ENCODE measurements around the gene ELAPOR1. TPM values are rescaled to one million over a fixed set of nuclear protein-coding genes. Genes with fewer than 3 reads are reported as not detected.

Gene ELAPOR1
- total and polyA plus RNA-seq, 8 donors = 25.5 to 185 (median 69.2) TPM

DNA sequence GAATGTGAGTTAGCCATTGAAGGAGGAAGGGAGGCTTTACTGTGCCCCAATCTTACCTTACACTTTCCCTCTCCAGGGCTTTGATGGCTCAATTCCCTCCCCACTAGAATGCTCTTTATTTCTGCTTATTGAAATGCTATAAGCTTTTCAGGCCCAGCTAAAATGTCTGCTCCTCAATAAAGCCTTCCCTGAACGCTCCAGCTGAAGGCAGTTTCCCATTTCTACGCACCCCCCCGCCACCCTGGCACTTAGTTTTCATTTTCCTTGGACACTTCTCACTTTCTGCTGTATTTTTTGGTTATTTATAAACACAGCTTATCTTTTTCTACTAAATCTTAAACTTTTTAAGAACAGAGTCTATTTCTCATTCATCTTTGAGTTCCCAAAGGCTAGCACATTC is 30.4 kb upstream of the ELAPOR1 start:
- H3K9me3 ChIP-seq = no peaks in the 10 kb centered on the region
- intact Hi-C loops (cut with DNase I; ENCODE audit: low total_unique reads) = no loop called here
- H3K27me3 ChIP-seq = no peaks in the 10 kb centered on the region
- TF ChIP-seq, protein P1, sequence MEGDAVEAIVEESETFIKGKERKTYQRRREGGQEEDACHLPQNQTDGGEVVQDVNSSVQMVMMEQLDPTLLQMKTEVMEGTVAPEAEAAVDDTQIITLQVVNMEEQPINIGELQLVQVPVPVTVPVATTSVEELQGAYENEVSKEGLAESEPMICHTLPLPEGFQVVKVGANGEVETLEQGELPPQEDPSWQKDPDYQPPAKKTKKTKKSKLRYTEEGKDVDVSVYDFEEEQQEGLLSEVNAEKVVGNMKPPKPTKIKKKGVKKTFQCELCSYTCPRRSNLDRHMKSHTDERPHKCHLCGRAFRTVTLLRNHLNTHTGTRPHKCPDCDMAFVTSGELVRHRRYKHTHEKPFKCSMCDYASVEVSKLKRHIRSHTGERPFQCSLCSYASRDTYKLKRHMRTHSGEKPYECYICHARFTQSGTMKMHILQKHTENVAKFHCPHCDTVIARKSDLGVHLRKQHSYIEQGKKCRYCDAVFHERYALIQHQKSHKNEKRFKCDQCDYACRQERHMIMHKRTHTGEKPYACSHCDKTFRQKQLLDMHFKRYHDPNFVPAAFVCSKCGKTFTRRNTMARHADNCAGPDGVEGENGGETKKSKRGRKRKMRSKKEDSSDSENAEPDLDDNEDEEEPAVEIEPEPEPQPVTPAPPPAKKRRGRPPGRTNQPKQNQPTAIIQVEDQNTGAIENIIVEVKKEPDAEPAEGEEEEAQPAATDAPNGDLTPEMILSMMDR (IDR thresholded peaks at IDR 0.05) = no peak
- TF ChIP-seq POLR2A (IDR thresholded peaks at IDR 0.05) = no peak
- TF ChIP-seq EP300 (IDR thresholded peaks at IDR 0.05) = no peak
- H3K27ac ChIP-seq = no peak overlapping the region
- 84 to 96% (median 90%) methylated on average over 3 of the region's 3 CpGs for WGBS, 5 donors
- H3K36me3 ChIP-seq = no peaks in the 10 kb centered on the region
- DNase-seq = no peak
- no peaks in the 10 kb centered on the region for H3K4me1 ChIP-seq
- no peak overlapping the region for H3K4me3 ChIP-seq

DNA sequence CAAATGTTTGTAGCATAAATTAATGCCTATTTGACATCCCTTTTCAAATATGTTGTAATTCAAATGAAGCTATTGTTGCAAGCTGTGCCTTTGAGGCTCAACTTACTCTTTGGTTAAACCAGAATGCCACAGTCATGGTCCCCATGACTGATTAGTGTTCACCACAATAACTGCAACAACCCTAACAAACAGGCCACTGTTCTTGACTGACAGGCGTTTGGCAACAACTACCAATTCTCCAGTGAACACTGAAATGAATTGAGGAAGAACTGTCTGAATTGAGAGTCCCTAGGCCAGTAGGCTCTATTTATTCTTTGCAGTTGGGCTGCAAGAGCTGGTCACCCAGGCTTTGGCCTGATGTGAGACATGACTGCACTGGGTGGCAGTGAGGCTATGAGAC is 30.0 kb upstream of the ELAPOR1 start:
- Histone ChIP-seq H3K4me1 (peaks cover 0 to 2% (median under 1%) of the 10 kb centered on the region in 4 donors), H3K27me3 (no peaks in the 10 kb centered on the region), H3K27ac (no peak overlapping the region), H3K4me3 (no peak overlapping the region), H3K36me3 (no peaks in the 10 kb centered on the region), H3K9me3 (no peaks in the 10 kb centered on the region)
- TF ChIP-seq EP300 (IDR thresholded peaks at IDR 0.05) = no peak
- TF ChIP-seq POLR2AphosphoS5 (IDR thresholded peaks at IDR 0.05) = no peak
- TF ChIP-seq POLR2A (IDR thresholded peaks at IDR 0.05) = no peak
- TF ChIP-seq, protein P1 (IDR thresholded peaks at IDR 0.05) = no peak
- peak in 1 of 2 donors; percentile 59 for DNase-seq
- intact Hi-C loops (cut with DNase I; ENCODE audit: low total_unique reads) = no loop called here
- WGBS, 5 donors = 52 to 88% (median 71%) methylated on average over 1 of the region's 1 CpG

DNA sequence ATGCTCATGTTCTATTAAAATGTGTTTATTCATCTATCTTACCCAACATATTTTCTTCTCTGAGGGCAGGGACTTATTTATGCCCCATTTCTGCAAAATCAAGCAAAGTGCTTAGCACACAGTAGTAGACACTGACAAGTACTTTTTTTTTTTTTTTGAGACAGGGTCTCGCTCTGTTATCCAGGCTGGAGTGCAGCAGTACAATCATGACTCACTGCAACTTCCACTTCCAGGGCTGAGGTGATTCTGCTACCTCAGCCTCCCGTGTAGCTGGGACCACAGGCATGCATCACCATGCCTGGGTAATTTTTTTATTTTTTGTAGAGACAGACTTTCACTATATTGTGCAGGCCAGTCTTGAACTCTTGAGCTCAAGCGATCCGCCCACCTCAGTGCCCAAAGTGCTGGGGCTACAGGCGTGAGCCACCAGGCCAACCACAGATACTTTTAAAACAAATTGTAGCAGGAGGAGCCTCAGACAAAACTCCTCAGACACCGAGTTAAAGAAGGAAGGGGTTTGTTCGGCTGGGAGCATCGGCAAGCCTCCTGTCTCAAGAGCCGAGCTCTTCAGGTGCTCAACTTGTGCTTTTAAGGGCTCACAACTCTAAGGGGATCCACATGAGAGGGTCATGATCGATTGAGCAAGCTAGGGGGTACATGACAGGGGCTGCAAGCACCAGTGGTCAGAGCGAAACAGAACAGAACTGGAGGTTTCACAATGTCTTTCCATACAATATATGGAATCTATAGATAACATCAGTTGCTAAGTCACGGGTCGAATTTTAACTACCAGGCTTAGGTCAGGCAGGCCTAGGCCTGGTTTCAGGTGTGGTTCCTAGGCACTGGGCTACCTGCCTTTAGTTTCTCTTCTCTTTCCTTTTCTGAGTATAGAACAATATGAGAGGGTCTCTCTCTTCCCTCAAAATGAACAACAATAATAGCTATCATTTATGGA is 29.1 kb upstream of the ELAPOR1 start:
- H3K27me3 ChIP-seq = no peaks in the 10 kb centered on the region
- no peak for DNase-seq
- peaks cover 0 to 12% (median 6%) of the 10 kb centered on the region in 4 donors for H3K4me1 ChIP-seq
- H3K9me3 ChIP-seq = no peaks in the 10 kb centered on the region
- intact Hi-C loops (cut with DNase I; ENCODE audit: low total_unique reads) = no loop called here
- H3K27ac ChIP-seq = no peak overlapping the region
- no peak for TF ChIP-seq EP300 (IDR thresholded peaks at IDR 0.05)
- TF ChIP-seq POLR2AphosphoS5 (IDR thresholded peaks at IDR 0.05) = no peak
- 85 to 88% (median 86%) methylated on average over 13 of the region's 13 CpGs for WGBS, 5 donors
- no peaks in the 10 kb centered on the region for H3K36me3 ChIP-seq
- H3K4me3 ChIP-seq = no peak overlapping the region

- Histone ChIP-seq H3K27ac (peak overlapping the region; percentile 96 to 99 (median 98)), H3K4me3 (peak overlapping the region; percentile 66 to 90 (median 78)), H3K9me3 (no peaks in the 10 kb centered on the region), H3K4me1 (peaks cover 15 to 46% (median 36%) of the 10 kb centered on the region in 4 donors), H3K36me3 (peaks cover 11 to 18% (median 17%) of the 10 kb centered on the region in 4 donors), H3K27me3 (no peaks in the 10 kb centered on the region)
- 54 to 75% (median 70%) methylated on average over 31 of the region's 31 CpGs for WGBS, 5 donors
- DNase-seq = peak; percentile 80 to 85
- intact Hi-C loops (cut with DNase I; ENCODE audit: low total_unique reads) = no loop called here
- TF ChIP-seq, protein P1 (IDR thresholded peaks at IDR 0.05) = peak in 5 of 7 experiments; percentile 39 to 65 (median 53)
- TF ChIP-seq POLR2A (IDR thresholded peaks at IDR 0.05) = no peak
- TF ChIP-seq POLR2AphosphoS5 (IDR thresholded peaks at IDR 0.05) = peak in 1 of 3 donors; percentile 51
- TF ChIP-seq EP300 (IDR thresholded peaks at IDR 0.05) = no peak
Measured at GRCh38 chr1:109089242-109090015, 24.5 kb upstream of the ELAPOR1 start.

Data from stomach (tissue), 9 donors.